ENCODE results near the gene GPC3. TPM values are rescaled to one million over a fixed set of nuclear protein-coding genes. Genes with fewer than 3 reads are reported as not detected.

GPC3 gene
- total RNA-seq, 1 experiment from 2014 or later: not detected

DNA sequence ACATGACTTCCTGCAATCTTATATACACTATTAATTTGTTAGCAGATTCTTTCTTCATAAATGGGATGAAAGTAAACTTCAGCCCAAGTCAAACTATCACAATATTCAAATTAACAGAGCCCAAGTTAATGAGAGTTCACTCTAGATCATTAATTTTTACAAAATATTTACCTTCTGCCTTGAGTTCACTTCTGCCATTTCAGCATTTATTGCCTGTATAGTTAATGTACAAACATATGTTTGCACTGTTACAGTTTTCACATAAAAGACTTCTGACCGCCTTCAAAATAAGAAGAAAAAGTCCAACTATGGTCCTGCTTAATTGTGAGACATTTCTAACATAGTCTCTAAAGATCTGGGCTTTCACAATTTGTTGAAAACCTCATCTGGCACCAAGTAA is 46.9 kb downstream of the GPC3 start:
- intact Hi-C loops (cut with micrococcal nuclease; ENCODE audit: unreplicated experiment): no loop called here
- Histone ChIP-seq H3K36me3 (ENCODE audit: low read depth) (no peaks in the 10 kb centered on the region), H3K9me2 (ENCODE audit: insufficient read depth) (no peaks in the 10 kb centered on the region), H3K4me2 (no peak overlapping the region), H4K20me1 (ENCODE audit: insufficient read depth) (no peaks in the 10 kb centered on the region), H3K27me3 (ENCODE audit: insufficient read depth, low read depth) (no peaks in the 10 kb centered on the region), H2AFZ (no peak overlapping the region), H3K79me2 (ENCODE audit: low read depth) (no peaks in the 10 kb centered on the region), H3K4me3 (no peak overlapping the region), H3K27ac (no peak overlapping the region), H3K4me1 (replicated peaks; ENCODE audit: insufficient read depth) (no peaks in the 10 kb centered on the region), H3K9me3 (ENCODE audit: insufficient read depth, low read depth) (no peaks in the 10 kb centered on the region), H3F3A (ENCODE audit: insufficient read depth, low read depth) (no peaks in the 10 kb centered on the region)
- TF ChIP-seq EZH2 (IDR thresholded peaks at IDR 0.05; ENCODE audit: low read depth): no peak
- TF ChIP-seq, protein P1, sequence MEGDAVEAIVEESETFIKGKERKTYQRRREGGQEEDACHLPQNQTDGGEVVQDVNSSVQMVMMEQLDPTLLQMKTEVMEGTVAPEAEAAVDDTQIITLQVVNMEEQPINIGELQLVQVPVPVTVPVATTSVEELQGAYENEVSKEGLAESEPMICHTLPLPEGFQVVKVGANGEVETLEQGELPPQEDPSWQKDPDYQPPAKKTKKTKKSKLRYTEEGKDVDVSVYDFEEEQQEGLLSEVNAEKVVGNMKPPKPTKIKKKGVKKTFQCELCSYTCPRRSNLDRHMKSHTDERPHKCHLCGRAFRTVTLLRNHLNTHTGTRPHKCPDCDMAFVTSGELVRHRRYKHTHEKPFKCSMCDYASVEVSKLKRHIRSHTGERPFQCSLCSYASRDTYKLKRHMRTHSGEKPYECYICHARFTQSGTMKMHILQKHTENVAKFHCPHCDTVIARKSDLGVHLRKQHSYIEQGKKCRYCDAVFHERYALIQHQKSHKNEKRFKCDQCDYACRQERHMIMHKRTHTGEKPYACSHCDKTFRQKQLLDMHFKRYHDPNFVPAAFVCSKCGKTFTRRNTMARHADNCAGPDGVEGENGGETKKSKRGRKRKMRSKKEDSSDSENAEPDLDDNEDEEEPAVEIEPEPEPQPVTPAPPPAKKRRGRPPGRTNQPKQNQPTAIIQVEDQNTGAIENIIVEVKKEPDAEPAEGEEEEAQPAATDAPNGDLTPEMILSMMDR (conservative IDR thresholded peaks at IDR 0.05): no peak
- no peak for DNase-seq
- POLR2A ChIA-PET (ENCODE audit: unreplicated experiment): no interaction called here
- no TSS peak for BruUV-seq (replicated peaks)
- CTCF ChIA-PET: no interaction called here

DNA sequence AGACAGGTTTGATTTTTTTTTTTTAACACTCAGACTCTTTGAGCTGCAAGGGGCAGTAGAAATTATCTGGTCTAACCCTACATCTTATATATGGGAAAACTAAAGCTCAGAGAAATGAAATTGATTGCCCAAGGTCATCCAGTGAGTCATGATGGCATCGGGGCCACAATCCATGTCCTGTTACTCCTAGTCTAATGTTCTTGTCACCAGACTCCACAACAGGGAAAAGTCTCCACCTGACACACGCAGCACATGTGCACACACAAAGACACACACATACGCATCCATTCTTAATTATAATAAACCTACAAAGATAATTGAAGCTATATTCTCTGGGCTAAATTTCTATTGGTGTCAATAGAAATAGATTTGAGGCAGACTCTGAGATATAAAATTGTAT is 48.4 kb downstream of the GPC3 start:
- no peak for TF ChIP-seq EZH2 (IDR thresholded peaks at IDR 0.05; ENCODE audit: low read depth)
- TF ChIP-seq, protein P1 (conservative IDR thresholded peaks at IDR 0.05): no peak
- H4K20me1 ChIP-seq (ENCODE audit: insufficient read depth): no peaks in the 10 kb centered on the region
- CTCF ChIA-PET: no interaction called here

DNA sequence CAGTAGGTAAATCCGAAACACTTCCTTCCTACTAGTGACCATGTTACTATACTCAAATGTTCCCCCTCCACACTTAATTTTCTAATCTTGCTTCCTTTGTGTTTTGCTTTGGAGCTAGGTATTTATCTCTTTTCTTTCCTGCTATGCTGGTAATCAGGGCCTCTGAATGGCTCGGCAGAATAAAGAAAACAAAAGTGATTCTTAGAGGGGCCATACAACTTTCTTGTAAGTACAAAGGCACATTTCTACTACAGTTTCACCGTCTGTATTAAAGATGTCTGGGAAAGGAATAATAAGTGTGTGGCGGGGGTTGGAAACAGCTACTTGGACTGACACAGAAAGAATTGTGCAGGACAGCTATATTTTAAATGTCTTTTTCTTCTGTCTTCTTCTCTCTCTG is 50.3 kb downstream of the GPC3 start:
- CTCF ChIA-PET: no interaction called here

More for the DNA sequence above, 48.4 kb downstream of the GPC3 start:
- Histone ChIP-seq H3K27me3 (ENCODE audit: insufficient read depth, low read depth) (no peaks in the 10 kb centered on the region), H3F3A (ENCODE audit: insufficient read depth, low read depth) (no peaks in the 10 kb centered on the region), H3K9me3 (ENCODE audit: insufficient read depth, low read depth) (no peaks in the 10 kb centered on the region), H3K36me3 (ENCODE audit: low read depth) (no peaks in the 10 kb centered on the region), H3K4me3 (no peak overlapping the region), H2AFZ (no peak overlapping the region), H3K9me2 (ENCODE audit: insufficient read depth) (no peaks in the 10 kb centered on the region), H3K4me2 (no peak overlapping the region), H3K79me2 (ENCODE audit: low read depth) (no peaks in the 10 kb centered on the region), H3K27ac (no peak overlapping the region), H3K4me1 (replicated peaks; ENCODE audit: insufficient read depth) (no peaks in the 10 kb centered on the region)
- intact Hi-C loops (cut with micrococcal nuclease; ENCODE audit: unreplicated experiment): no loop called here
- POLR2A ChIA-PET (ENCODE audit: unreplicated experiment): no interaction called here
- DNase-seq: no peak
- BruUV-seq (replicated peaks): no TSS peak

More for the DNA sequence above, 50.3 kb downstream of the GPC3 start:
- TF ChIP-seq EZH2 (IDR thresholded peaks at IDR 0.05; ENCODE audit: low read depth): no peak
- TF ChIP-seq, protein P1 (conservative IDR thresholded peaks at IDR 0.05): no peak
- H3K36me3 ChIP-seq (ENCODE audit: low read depth): no peaks in the 10 kb centered on the region
- no peak overlapping the region for H3K27ac ChIP-seq
- no peaks in the 10 kb centered on the region for H3K9me3 ChIP-seq (ENCODE audit: insufficient read depth, low read depth)
- intact Hi-C loops (cut with micrococcal nuclease; ENCODE audit: unreplicated experiment): no loop called here
- H3K9me2 ChIP-seq (ENCODE audit: insufficient read depth): no peaks in the 10 kb centered on the region
- no peaks in the 10 kb centered on the region for H3K4me1 ChIP-seq (replicated peaks; ENCODE audit: insufficient read depth)
- no peak overlapping the region for H2AFZ ChIP-seq
- no peak overlapping the region for H3K4me3 ChIP-seq
- H3K4me2 ChIP-seq: no peak overlapping the region
- POLR2A ChIA-PET (ENCODE audit: unreplicated experiment): no interaction called here
- H3K27me3 ChIP-seq (ENCODE audit: insufficient read depth, low read depth): no peaks in the 10 kb centered on the region
- no peaks in the 10 kb centered on the region for H3F3A ChIP-seq (ENCODE audit: insufficient read depth, low read depth)
- no peaks in the 10 kb centered on the region; the same call in 1 of the 2 replicates for H4K20me1 ChIP-seq (ENCODE audit: insufficient read depth)
- no TSS peak for BruUV-seq (replicated peaks)
- no peaks in the 10 kb centered on the region for H3K79me2 ChIP-seq (ENCODE audit: low read depth)
- DNase-seq: no peak
